GM19023 (cell line): ENCODE measurements around the gene PDZD2.
A peak's percentile ranks its signal among the peaks of the same experiment; 100 is the strongest.
"Not testable (repeated sequence)": the region's sequence is repeated elsewhere in the genome, so short reads cannot be mapped to it uniquely, and the experiment has no call there.

ENCODE experiments used
- ATAC-seq: cut with Tn5 transposase; IDR thresholded peaks from one replicate; pipeline ENCODE4 v1.9.1; 2021; ENCODE audit warnings: mild to moderate bottlenecking, moderate library complexity; ENCODE audit not compliant: unreplicated experiment

PDZD2 gene

GRCh38 chr5:31995714-31996113, 356.8 kb downstream of the PDZD2 start:
- no peak for ATAC-seq

- no peak for ATAC-seq
Observed at GRCh38 chr5:31996909-31997308, 358.0 kb downstream of the PDZD2 start.

GRCh38 chr5:31999470-31999869, 360.5 kb downstream of the PDZD2 start:
- no peak for ATAC-seq

- no peak for ATAC-seq
Observed at GRCh38 chr5:32000731-32001130, 361.8 kb downstream of the PDZD2 start.

GRCh38 chr5:32001284-32001683, 362.4 kb downstream of the PDZD2 start:
- no peak for ATAC-seq

- ATAC-seq, result no peak
Observed at GRCh38 chr5:32001707-32002106, 362.8 kb downstream of the PDZD2 start.

GRCh38 chr5:32002755-32003154, 363.8 kb downstream of the PDZD2 start:
- no peak for ATAC-seq

GRCh38 chr5:32003981-32004380, 365.1 kb downstream of the PDZD2 start:
- ATAC-seq, result no peak

- ATAC-seq, result peak; percentile 71
Observed at GRCh38 chr5:32004404-32004803, 365.5 kb downstream of the PDZD2 start.

GRCh38 chr5:32008746-32009145, 369.8 kb downstream of the PDZD2 start:
- ATAC-seq, result no peak

GRCh38 chr5:32013658-32014057, 374.7 kb downstream of the PDZD2 start:
- ATAC-seq, result no peak

GRCh38 chr5:32014096-32014745, 375.3 kb downstream of the PDZD2 start:
- no peak for ATAC-seq

GRCh38 chr5:32015262-32015661, 376.3 kb downstream of the PDZD2 start:
- ATAC-seq, result not testable (repeated sequence)

GRCh38 chr5:32017692-32018367, 378.9 kb downstream of the PDZD2 start:
- ATAC-seq, result no peak

GRCh38 chr5:32018476-32019436, 379.8 kb downstream of the PDZD2 start:
- no peak for ATAC-seq

GRCh38 chr5:32020271-32020670, 381.3 kb downstream of the PDZD2 start:
- peak; percentile 82 for ATAC-seq

- ATAC-seq, result no peak
Observed at GRCh38 chr5:32020946-32021345, 382.0 kb downstream of the PDZD2 start.

GRCh38 chr5:32021771-32022170, 382.8 kb downstream of the PDZD2 start:
- no peak for ATAC-seq

- ATAC-seq, result no peak
Observed at GRCh38 chr5:32022638-32023037, 383.7 kb downstream of the PDZD2 start.

GRCh38 chr5:32023816-32024215, 384.9 kb downstream of the PDZD2 start:
- ATAC-seq, result no peak

- ATAC-seq, result no peak
Observed at GRCh38 chr5:32024751-32025150, 385.8 kb downstream of the PDZD2 start.
